Central memory CD8-positive, alpha-beta T cell (primary cell): Measurements from ENCODE around the gene ANXA4.

Experiments used
- ATAC-seq: fragments of 150-1000 bp; cut with Tn5 transposase; replicated peaks from 2 replicates; pipeline ENCODE4 v1.10.0; 2022; ENCODE audit warnings: mild to moderate bottlenecking, moderate FRiP score, moderate number of reproducible peaks; ENCODE audit not compliant: poor library complexity, severe bottlenecking; ENCODE audit errors: extremely low read depth
- DNase-seq, 2 donors: peaks; one replicate each; pipeline ENCODE4 v3.0.0; 2021; ENCODE audit warnings: low spot score in 2 of 2
- H3K27ac Mint-ChIP-seq: one replicate; pipeline ENCODE4 v1.8.0; 2022; ENCODE audit warnings: low read depth, mild to moderate bottlenecking, moderate library complexity, mixed read lengths
- H3K27me3 Mint-ChIP-seq: one replicate; pipeline ENCODE4 v1.8.0; 2022; ENCODE audit warnings: mixed read lengths
- H3K36me3 Mint-ChIP-seq: one replicate; pipeline ENCODE4 v1.8.0; 2022; ENCODE audit warnings: mild to moderate bottlenecking, moderate library complexity, mixed read lengths; ENCODE audit not compliant: insufficient read depth
- H3K4me1 Mint-ChIP-seq: one replicate; pipeline ENCODE4 v1.8.0; 2022; ENCODE audit warnings: mixed read lengths
- H3K4me3 Mint-ChIP-seq: one replicate; pipeline ENCODE4 v1.8.0; 2022; ENCODE audit warnings: mild to moderate bottlenecking, moderate library complexity, mixed read lengths
- H3K9me3 Mint-ChIP-seq: one replicate; pipeline ENCODE4 v1.8.0; 2022; ENCODE audit warnings: mixed read lengths

The ANXA4 gene

GRCh38 chr2:69741575-69742321, at the start of gene ANXA4:
Gene ANXA4 (plus strand): TSS chr2:69742134. CDS start chr2:69781566, 39,432 bp downstream.
- peak; percentile 87 for ATAC-seq
- Mint-ChIP-seq H3K4me3 (peak within 1 kb of the TSS; percentile 93), H3K36me3 (peaks cover 9% of the 10 kb centered on the region), H3K27me3 (no peaks in the 10 kb centered on the region), H3K4me1 (peaks cover 31% of the 10 kb centered on the region), H3K27ac (peak within 1 kb of the TSS; percentile 91), H3K9me3 (no peaks in the 10 kb centered on the region)
- peak; percentile 26 to 34 for DNase-seq

- ATAC-seq (no peak), DNase-seq (no peak)
- Mint-ChIP-seq H3K27me3 (no peaks in the 10 kb centered on the region), H3K4me1 (peaks cover 74% of the 10 kb centered on the region), H3K27ac (no peak overlapping the region), H3K36me3 (peaks cover 5% of the 10 kb centered on the region), H3K9me3 (no peaks in the 10 kb centered on the region), H3K4me3 (no peak overlapping the region)
Measured at GRCh38 chr2:69692424-69692823, 49.5 kb upstream of the ANXA4 start.

DNA sequence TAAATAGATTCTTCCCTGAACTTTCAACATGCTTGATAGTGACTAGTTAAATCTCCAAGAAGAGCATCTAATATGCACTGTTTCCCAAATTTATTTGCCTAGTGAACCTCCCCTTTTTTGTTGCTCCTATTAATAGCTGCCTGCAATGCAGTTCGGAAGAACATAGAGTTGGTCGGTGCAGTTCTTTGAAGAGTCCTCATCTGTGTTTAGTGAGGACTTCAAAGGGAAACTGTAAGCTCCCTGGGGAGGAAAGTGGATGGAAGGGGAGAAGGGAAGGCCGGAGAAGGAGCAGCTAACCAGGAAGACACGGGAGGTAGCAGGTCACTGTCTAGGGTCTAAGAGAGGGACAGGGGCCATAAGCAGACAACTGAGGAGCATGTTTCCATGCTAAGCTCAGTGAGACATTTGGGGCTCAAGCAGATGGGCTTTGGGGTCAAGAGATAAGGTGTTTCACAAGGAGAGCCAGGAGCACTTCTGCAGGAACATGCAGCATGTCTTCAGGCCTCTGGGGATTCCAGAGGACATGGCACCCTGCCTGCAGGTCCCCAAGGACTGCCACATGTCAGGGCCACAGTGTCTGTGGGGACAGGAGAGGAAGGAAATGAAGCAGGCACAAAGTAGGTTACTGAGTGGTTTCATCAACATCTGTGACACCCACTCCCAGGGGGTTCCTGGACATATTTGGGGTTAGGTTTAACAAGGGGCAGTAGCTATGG, 48.7 kb upstream of the ANXA4 start:
- ATAC-seq (peak; percentile 69), DNase-seq (peak; percentile 16 to 27)
- H3K4me1 Mint-ChIP-seq = peaks cover 68% of the 10 kb centered on the region
- peaks cover 5% of the 10 kb centered on the region for H3K36me3 Mint-ChIP-seq
- no peaks in the 10 kb centered on the region for H3K27me3 Mint-ChIP-seq
- peak overlapping the region; percentile 64 for H3K4me3 Mint-ChIP-seq
- H3K9me3 Mint-ChIP-seq = no peaks in the 10 kb centered on the region
- peak overlapping the region; percentile 82 for H3K27ac Mint-ChIP-seq

GRCh38 chr2:69693775-69694450, 48.0 kb upstream of the ANXA4 start:
- peak; percentile 92 for ATAC-seq
- Mint-ChIP-seq H3K4me1 (peaks cover 71% of the 10 kb centered on the region), H3K27me3 (no peaks in the 10 kb centered on the region), H3K9me3 (no peaks in the 10 kb centered on the region), H3K36me3 (peaks cover 5% of the 10 kb centered on the region), H3K27ac (peak overlapping the region; percentile 82), H3K4me3 (peak overlapping the region; percentile 64)
- DNase-seq = peak; percentile 18 to 53

GRCh38 chr2:69694894-69695849, 46.8 kb upstream of the ANXA4 start:
- no peak for ATAC-seq

GRCh38 chr2:69695850-69696216, 46.1 kb upstream of the ANXA4 start:
- Mint-ChIP-seq H3K36me3 (peaks cover 5% of the 10 kb centered on the region), H3K27me3 (no peaks in the 10 kb centered on the region), H3K27ac (no peak overlapping the region), H3K9me3 (no peaks in the 10 kb centered on the region), H3K4me1 (peaks cover 58% of the 10 kb centered on the region), H3K4me3 (no peak overlapping the region)
- DNase-seq (no peak), ATAC-seq (no peak)

More at GRCh38 chr2:69694894-69695849, 46.8 kb upstream of the ANXA4 start:
- Mint-ChIP-seq H3K27ac (peak overlapping the region; percentile 82), H3K4me1 (peaks cover 64% of the 10 kb centered on the region), H3K9me3 (no peaks in the 10 kb centered on the region), H3K36me3 (peaks cover 5% of the 10 kb centered on the region), H3K4me3 (no peak overlapping the region), H3K27me3 (no peaks in the 10 kb centered on the region)
- DNase-seq = no peak

DNA sequence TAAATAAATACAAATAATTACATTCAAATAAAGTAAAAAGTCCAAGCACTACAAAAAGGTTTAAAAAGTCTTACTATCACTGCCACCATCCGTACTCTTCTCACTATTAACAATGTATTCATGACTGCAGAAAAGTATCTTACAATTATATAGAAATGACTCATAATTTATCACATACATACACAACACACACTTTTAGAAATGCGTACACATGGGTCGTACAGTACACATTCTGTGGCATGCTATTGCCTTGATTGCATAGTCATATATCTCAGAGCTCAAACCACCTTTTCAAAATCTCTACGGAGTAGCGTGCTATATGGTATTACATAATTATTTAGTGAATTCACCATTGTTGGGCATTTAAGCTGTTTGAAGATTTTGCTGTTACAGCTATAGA, 41.6 kb upstream of the ANXA4 start:
- ATAC-seq (no peak), DNase-seq (no peak)
- Mint-ChIP-seq H3K4me3 (no peak overlapping the region), H3K27me3 (no peaks in the 10 kb centered on the region), H3K27ac (no peak overlapping the region), H3K36me3 (no peaks in the 10 kb centered on the region), H3K4me1 (peaks cover 24% of the 10 kb centered on the region), H3K9me3 (no peaks in the 10 kb centered on the region)

- ATAC-seq = no peak
- no peak for DNase-seq
- Mint-ChIP-seq H3K36me3 (no peaks in the 10 kb centered on the region), H3K9me3 (no peaks in the 10 kb centered on the region), H3K27me3 (no peaks in the 10 kb centered on the region), H3K4me3 (no peak overlapping the region), H3K27ac (no peak overlapping the region), H3K4me1 (peaks cover 18% of the 10 kb centered on the region)
Measured at GRCh38 chr2:69701100-69701945, 40.6 kb upstream of the ANXA4 start.

DNA sequence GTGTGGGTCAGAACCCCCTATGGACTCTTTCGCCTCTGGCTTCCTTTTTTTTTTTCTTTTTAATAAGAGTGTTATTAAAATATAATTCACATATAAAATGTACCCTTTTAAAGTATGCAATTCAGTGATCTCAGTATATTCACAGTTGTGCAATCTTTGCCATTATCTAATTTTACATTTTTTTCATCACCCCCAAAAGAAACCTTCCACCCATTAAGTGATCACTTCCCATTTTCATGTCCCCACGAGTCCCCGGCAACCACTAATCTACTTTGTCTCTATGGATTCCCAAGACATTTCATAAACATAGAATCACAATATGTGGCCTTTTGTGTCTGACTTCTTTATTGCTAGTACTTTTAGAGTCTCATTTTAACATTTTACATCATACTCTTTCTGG, 38.7 kb upstream of the ANXA4 start:
- Mint-ChIP-seq H3K4me3 (no peak overlapping the region), H3K27me3 (no peaks in the 10 kb centered on the region), H3K9me3 (no peaks in the 10 kb centered on the region), H3K36me3 (no peaks in the 10 kb centered on the region), H3K27ac (no peak overlapping the region), H3K4me1 (peaks cover 9% of the 10 kb centered on the region)
- no peak for ATAC-seq
- no peak for DNase-seq

GRCh38 chr2:69704446-69704845, 37.5 kb upstream of the ANXA4 start:
- H3K4me3 Mint-ChIP-seq = no peak overlapping the region
- no peak overlapping the region for H3K27ac Mint-ChIP-seq
- H3K36me3 Mint-ChIP-seq = no peaks in the 10 kb centered on the region
- no peaks in the 10 kb centered on the region for H3K27me3 Mint-ChIP-seq
- no peak for ATAC-seq
- DNase-seq = no peak
- H3K4me1 Mint-ChIP-seq = no peaks in the 10 kb centered on the region
- H3K9me3 Mint-ChIP-seq = no peaks in the 10 kb centered on the region

DNA sequence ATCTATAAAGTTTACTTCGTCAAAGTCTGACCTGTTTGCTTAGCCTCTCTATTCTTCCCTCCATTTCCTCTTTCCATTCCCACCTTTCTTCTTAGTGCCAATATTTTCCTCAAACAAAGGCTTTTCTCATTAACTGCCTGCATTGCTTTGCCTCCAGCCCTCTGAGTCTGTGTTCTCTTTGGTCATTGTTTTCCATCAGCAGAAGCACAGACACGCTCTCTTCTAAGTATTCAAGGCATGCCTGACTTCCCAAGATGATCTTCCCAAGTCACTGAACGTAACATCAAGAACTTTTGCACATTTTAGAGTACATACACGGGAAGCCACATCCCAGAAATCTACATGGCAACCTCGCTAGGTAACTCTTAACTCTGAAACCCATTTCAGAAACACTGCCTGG, 32.6 kb upstream of the ANXA4 start:
- Mint-ChIP-seq H3K27me3 (no peaks in the 10 kb centered on the region), H3K27ac (no peak overlapping the region)
- no peak for ATAC-seq

More for the DNA sequence above, 32.6 kb upstream of the ANXA4 start:
- DNase-seq = no peak
- Mint-ChIP-seq H3K36me3 (no peaks in the 10 kb centered on the region), H3K4me1 (no peaks in the 10 kb centered on the region), H3K9me3 (no peaks in the 10 kb centered on the region), H3K4me3 (no peak overlapping the region)
